ENCODE data around the gene HIPK2.

DNA sequence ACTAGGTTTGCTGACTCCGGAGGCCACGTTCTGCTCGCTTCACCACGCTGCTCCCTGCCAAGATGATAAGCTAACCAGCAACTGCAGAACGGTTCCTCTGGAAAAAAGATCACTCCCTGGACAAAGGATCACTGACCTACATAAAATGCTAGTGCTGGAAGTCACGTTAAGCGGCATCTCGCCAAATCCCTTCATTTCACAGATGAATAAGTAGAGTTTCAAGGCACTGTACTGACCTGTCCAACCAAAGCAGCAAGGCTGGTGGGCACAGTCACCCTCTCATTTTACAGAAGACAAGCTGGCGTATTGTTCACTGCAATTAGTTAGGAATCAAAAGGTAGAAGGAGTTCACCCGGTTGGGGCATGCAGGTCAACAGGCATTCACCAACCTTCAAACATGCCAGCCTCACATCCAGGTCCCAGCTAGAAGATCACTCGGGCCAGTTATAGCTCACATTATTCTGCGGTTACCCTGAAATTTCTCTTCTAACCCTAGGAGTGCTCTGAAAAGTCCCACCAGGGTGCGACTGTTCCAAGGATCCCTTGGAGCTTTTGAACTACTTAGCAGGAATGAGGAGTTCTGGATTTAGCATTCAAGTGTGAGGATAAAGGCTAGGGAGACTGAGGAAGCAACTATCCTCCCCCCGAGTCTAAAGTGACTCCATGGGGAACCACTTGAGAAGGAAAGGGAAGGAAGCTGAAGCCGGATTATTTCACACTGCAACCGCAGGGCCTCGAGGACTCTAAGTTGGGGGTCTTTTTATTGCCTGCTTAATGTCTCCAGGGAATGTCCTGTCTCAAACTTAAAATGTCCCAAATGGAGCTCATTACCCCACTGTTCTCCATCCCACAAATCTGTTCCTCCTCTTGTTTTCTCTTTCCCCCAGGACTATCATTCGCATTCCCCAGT is 32.8 kb downstream of the HIPK2 start:
- TF ChIP-seq, protein P1, sequence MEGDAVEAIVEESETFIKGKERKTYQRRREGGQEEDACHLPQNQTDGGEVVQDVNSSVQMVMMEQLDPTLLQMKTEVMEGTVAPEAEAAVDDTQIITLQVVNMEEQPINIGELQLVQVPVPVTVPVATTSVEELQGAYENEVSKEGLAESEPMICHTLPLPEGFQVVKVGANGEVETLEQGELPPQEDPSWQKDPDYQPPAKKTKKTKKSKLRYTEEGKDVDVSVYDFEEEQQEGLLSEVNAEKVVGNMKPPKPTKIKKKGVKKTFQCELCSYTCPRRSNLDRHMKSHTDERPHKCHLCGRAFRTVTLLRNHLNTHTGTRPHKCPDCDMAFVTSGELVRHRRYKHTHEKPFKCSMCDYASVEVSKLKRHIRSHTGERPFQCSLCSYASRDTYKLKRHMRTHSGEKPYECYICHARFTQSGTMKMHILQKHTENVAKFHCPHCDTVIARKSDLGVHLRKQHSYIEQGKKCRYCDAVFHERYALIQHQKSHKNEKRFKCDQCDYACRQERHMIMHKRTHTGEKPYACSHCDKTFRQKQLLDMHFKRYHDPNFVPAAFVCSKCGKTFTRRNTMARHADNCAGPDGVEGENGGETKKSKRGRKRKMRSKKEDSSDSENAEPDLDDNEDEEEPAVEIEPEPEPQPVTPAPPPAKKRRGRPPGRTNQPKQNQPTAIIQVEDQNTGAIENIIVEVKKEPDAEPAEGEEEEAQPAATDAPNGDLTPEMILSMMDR (conservative IDR thresholded peaks at IDR 0.05; ENCODE audit: low read length) = no peak
- no peak for TF ChIP-seq EZH2phosphoT487 (IDR thresholded peaks at IDR 0.05; ENCODE audit: borderline replicate concordance)
